ENCODE results near the gene TMEM130.

DNA sequence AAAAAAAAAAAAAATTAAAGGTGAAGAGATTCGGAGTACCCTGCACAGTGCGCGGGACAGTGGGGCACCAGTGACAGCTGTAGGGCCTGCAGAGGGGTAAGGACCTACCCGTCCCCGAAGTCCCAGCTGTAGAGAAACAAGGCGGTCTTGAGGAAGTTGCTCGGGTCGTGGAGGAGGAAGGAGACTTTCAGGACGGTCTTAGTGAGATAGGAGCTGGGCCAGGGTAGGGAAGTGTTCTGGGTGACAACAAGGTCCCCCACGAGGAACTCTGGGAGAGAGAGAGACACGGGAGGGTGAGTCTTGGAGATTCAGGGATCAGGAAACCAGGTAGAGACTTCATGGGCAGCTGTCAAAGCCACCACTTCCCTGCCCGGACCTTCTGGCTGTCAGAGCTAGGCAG is 9.7 kb downstream of the TMEM130 start:
- TF ChIP-seq, protein P1, sequence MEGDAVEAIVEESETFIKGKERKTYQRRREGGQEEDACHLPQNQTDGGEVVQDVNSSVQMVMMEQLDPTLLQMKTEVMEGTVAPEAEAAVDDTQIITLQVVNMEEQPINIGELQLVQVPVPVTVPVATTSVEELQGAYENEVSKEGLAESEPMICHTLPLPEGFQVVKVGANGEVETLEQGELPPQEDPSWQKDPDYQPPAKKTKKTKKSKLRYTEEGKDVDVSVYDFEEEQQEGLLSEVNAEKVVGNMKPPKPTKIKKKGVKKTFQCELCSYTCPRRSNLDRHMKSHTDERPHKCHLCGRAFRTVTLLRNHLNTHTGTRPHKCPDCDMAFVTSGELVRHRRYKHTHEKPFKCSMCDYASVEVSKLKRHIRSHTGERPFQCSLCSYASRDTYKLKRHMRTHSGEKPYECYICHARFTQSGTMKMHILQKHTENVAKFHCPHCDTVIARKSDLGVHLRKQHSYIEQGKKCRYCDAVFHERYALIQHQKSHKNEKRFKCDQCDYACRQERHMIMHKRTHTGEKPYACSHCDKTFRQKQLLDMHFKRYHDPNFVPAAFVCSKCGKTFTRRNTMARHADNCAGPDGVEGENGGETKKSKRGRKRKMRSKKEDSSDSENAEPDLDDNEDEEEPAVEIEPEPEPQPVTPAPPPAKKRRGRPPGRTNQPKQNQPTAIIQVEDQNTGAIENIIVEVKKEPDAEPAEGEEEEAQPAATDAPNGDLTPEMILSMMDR (IDR thresholded peaks at IDR 0.05): no peak
- no peak for TF ChIP-seq POLR2A (IDR thresholded peaks at IDR 0.05)

Measured in Peyer's patch (tissue), 4 donors.